DMS114 treated with DMSO at 0.1 percent for 48 hours (cell line): ENCODE data around the gene SNX33.
A peak's percentile ranks its signal among the peaks of the same experiment; 100 is the strongest.
"Not testable (repeated sequence)": the region's sequence is repeated elsewhere in the genome, so short reads cannot be mapped to it uniquely, and the experiment has no call there.

Experiments
- DNase-seq: peaks from one replicate; lab custom pipeline; 2025; ENCODE audit not compliant: unreplicated experiment; lab: John Stamatoyannopoulos, UW

SNX33 gene

DNA sequence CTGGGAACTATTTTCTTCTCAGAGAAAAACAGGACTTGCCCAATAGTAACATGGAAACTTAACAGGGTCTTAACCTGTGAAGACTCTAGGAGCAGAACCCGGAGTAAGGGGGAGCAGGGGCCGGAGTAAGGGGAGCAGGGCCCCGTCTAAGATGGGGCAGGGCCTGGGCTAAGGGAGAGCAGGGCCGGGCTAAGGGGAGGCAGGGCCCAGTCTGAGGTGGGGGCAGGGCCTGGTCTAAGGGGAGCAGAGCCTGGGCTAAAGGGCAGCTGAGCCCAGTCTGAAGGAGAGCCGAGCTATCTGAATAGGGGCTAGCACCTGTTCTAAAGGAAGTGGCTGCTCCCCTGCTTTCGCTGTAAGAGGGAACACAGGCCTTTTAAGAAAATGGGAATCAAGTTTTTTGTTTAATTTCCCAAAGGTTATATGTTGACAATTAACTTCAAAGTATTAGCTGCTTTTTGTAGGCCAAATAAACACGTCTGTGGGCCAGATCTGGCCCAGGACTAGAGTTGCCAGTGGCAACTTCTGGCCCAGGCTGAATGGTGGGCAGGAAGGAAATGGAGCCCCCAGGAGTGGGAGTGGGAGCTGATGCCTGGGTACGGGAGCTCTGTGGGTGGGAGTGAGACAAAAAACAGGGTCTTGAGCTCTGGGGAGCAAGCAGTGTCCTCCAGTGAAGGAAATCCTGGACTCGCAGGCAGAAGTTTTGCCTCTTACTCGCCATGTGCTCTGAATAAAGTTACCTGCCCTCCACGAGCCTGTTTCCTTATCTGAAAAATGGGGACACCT lies 32.5 kb downstream of the SNX33 start:
- DNase-seq = no peak

DNA sequence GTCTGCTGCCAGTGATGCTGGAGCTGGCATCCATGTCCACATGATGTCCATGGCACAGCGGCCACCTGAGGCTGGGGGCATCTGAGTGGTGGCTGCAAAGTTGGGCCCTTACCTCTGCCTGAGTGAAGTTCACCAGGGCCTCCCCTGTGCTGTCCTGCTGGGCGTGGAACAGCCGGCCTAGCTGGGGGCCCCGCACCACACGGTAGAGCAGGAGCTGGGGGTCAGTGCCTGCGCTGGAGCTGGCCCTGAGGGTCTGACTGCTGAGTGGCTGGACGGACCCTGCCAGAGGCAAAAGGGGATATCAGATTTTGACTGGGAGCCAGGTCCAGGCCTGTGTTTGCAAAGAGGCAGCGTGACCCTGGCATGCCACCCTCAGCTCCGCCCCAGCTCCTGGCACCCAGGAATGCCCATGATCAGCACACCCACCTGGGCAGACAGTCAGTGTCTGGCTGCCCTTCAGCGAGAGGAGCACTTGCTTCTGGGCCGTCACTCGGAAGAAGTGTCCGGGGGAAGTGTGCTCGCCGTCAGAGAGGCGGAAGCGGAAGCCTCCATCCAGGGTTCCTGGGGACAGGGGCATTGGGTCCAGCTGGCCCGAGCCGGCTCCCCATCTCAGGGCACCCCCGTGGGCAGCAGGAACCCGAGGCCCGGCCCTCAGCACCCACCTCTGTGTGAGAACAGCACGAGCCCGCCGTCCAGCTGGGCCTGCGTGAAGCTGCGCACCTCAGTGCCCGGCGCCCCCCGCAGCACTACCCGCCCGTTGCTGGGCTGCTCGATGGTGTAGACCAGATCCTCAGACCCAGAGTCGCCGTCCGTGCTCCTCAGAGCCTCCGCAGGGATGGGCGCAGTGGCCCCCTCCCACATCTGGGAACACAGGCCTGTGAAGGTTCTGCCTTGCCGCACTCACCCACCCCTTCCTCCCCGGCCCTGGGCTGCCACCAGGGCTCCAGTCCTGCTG lies 34.7 kb downstream of the SNX33 start:
- no peak for DNase-seq

- peak; percentile 48 for DNase-seq
Observed at GRCh38 chr15:75683646-75684312, 36.1 kb downstream of the SNX33 start.

DNA sequence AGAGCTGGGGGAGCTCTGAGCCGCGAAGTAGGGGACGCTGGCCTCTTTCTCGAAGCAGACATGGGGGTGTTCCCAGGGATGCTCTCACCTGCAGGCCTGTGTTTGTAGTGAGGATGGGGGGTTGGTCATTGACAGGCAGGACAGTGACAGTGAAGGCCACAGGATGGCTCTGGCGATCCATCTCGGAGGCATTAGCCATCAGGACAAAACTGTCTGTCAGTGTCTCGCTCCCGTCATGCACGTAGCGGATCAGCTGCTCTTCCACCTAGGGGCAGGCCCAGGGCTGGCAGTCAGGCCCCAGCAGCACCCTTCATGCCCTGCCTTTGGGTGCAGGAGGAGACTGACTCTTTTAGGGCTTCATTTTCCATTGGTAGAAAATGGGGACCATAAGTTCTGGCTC lies 36.9 kb downstream of the SNX33 start:
- no peak for DNase-seq

- DNase-seq = no peak
Observed at GRCh38 chr15:75685195-75685594, 37.5 kb downstream of the SNX33 start.

DNA sequence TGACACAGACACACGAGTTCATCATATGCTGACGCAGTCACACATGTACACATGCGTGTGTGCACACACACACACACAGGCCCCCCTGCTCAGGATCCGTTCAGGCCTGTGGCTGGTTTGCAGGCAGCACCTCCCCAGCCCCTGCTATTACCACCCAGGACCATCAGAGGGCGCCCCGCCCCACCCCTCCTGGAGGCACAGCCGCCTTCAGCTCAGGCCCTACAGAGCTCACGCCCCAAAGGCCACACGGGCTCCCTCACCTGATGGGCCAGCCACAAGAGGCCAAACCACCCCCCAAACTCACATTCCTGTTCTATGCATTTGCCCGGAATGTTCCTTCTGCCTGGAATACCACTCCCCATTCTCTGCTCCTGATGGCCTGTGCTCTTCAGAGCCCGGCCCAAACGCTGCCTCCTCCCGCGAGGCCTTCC lies 38.5 kb downstream of the SNX33 start:
- DNase-seq = peak; percentile 20

DNA sequence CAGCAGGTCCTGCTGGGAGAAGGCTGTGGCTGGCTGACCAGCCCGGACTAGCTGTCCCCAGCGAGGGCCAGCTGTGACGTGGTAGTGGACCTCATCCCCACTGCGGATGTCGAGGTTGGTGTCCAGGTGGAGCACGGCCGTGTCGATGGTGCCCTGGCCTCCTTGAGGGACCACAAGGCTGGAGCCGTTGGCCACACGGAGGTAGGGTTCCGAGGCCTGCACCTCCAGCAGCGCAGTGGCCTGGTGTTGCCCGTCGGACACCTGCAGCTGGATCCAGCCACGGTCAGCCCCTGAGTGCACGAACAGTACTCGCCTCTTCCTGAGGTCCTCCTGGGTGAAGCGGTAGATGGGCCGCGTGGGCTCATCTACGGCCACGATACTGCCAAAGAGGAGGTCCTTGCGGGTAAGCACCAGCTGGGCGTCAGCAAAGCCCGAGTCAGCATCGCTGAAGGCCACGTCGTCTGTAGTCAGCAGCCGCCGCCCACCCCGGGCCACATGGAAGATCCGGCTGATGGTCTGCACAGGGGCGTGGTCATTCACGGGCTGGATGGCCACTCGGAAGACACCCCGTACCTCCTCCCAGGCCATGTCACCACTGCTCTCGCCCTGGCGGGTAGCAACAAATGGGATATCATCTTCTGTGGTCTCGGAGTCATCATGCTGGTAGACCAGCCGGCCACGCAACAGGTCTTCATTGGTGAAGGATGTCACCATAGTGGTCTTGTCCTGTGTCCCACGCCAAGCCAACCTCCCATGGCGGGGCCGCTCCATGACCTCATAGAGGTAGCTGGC lies 40.0 kb downstream of the SNX33 start:
- DNase-seq = no peak

DNA sequence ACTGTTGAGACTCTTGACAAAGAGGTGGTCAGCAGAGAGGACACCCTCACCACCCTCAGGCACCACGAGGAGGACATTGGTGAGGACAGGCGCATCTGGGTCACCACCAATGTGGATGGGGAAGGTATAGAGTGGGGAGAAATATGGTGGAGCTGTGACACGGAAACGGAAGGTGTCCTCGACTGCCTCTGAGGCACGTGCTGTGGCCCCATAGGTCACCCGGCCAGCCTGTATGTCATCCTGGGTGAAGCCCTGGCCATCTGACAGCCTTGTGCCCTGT lies 40.5 kb downstream of the SNX33 start:
- no peak for DNase-seq

GRCh38 chr15:75688831-75689230 lies 41.1 kb downstream of the SNX33 start:
- no peak for DNase-seq

DNA sequence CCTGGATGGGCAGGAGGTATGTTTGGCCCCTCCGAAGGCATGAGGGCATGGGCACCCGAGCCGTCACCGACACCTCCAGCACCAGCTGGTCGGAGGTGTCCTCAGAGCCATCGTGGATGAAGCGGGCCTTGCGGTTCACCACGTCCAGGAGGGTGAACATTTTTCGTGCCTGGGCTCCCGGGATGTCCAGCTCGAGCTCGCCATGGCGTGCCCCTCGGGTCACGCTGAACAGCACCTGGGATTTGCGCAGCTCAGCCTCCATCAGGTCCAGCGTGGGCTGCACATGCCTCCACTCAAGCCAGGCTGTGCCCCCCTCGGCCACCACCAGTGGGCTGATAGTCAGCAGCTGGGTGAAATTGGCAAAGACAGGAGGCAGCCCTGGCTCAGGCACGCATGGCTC lies 41.7 kb downstream of the SNX33 start:
- not testable (repeated sequence) for DNase-seq

DNA sequence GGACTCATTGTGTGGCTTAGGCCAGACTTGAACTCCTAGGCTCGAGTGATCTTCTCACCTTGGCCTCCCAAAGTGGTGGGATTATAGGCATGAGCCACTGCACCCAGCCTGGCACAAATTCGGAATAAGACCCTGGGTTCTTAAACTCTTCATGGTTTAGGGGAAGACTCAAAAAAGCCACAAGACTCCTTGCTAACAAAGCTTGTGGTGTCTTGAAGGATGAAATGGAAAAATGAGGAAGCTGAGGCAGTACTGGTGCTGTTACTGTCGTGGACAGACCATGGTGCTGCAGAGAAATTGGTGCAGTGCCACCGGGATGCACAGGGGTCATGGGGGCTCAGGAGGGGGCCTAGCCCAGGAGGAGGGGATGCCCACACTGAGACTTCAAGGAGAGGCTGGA lies 44.6 kb downstream of the SNX33 start:
- DNase-seq = not testable (repeated sequence)

DNA sequence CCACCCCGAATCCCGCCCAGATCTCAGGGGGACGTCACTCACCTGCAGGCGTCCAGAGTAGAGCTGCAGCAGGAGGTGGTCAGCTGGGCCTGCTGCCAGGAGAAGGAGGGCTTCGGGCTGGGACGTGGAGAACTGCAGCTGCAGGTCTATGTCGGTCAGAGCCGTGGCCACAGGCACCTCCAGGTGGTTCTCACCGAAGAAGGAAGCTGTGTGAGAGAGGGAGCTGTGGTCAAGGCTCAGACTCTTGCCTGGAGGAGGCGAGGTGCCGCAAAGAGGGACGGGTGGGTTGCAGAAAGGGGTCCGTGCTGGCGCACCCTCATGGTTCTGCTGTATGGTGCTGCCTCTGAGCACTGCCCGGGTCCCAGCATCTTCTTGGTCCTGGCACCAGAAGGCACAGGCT lies 45.3 kb downstream of the SNX33 start:
- not testable (repeated sequence) for DNase-seq

- no peak for DNase-seq
Observed at GRCh38 chr15:75693501-75694240, 46.0 kb downstream of the SNX33 start.

DNA sequence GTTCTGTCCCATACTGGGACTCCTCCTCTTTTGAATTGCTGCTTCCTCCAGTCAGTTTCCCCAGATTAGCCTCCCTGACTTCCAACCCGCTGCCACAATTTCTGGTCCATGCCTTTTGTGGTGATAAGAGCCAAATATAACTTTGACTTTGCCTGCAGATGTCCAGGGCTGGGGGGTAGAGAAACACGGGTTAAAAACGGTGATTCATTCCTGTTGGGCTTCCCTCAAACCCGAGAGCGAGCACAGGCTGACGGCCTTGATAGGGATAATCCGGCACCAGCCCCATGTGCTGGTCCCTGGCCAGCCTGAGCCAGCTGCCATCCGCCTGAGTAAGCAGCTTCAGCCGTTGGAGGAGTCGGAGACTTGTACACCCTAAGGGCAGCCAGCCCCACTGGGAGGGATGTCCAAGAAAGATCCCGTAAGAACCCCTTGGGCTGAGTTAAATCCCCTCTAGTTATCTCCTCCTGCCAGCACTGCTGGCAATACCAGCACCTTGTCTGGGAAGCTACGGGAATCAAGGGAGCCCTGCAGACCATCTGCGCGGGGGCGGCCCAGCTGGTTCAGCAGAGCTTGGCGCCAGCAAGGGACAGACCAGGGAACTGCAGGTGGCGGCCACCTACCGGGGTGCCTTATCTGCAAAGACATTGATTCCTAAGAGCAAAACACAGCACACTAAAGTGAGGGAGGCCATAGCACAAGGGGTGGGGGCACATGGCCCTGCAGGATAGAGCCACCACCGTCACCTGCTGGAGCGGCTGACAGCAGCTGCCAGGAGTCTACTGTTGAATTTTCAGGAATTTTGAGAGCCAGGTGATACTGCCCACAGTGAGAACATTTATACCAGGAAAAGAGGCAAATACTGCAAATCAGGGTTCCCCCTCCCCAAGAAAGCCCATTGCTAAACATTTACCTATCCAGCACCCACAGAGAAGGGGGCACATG lies 46.8 kb downstream of the SNX33 start:
- DNase-seq = no peak

GRCh38 chr15:75695220-75695619 lies 47.5 kb downstream of the SNX33 start:
- DNase-seq = no peak

DNA sequence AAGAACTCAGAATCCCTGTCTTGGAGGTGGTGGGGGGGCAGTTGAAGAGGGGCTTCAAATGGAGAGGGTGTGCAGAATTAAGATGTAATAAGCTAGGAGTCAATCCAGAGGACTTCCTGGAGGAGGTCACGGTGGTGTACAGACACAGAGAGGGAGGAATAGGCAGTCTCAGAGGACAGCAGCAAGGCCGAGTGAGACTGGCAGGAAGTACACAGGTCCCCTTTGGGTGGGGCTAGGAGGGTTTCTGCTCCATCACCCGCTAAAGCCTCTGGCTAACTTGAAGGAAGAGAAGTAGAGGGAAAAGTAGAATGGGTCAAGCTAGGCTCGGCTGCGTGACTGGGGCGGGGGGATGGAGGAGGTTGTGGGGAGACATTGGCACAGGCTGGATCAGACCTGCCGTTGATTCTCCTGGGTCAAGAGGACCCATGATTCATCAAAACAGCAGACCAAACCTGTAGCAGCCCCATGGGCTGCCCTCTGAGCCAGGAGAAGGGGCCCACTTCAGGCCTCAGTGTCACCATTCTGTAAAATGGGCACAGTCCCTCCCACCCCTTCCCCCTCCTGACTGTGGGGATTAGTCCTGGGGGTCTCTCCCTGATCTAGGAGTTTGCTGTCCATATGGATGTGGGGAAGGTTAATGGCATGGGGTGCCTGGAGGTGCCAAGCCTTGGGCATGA lies 48.1 kb downstream of the SNX33 start:
- no peak for DNase-seq

- DNase-seq = no peak
Observed at GRCh38 chr15:75696311-75696720, 48.6 kb downstream of the SNX33 start.

DNA sequence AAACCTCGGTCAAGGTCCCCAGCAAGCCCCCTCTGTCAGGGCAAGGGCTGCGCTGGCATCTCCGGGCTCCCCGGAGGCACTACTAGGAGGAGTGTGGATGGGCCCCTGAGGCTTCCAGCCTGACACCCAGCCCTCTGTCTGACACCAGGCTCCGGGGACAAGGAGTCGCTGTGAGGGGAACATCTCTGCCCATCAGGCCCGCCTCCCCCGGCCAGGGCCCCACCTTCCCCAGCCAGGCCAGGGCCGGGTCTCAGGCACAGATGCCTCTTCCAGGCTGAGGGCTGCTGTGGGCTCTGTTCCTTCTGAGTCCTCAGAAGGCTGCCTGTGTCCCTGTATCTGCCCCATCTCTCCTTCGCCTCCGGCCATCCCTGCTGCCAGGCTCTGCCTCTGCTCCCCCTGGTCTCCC lies 49.1 kb downstream of the SNX33 start:
- no peak for DNase-seq

- no peak for DNase-seq
Observed at GRCh38 chr15:75697523-75697922, 49.8 kb downstream of the SNX33 start.
